Gastroesophageal sphincter (tissue), 4 donors: ENCODE data around the gene TGFA. TPM values are rescaled to one million over a fixed set of nuclear protein-coding genes. Genes with fewer than 3 reads are reported as not detected.
A peak's percentile ranks its signal among the peaks of the same experiment; 100 is the strongest.

Experiments
- ATAC-seq: fragments of 150-250 bp; one replicate; pipeline ENCODE4 v1.9.1; 2016; ENCODE audit warnings: mild to moderate bottlenecking, moderate library complexity
- H3K27ac ChIP-seq, 4 donors: fragments of 200-600 bp; sonication (generic) in 3 of 4; 1 replicate in 3 of 4; 2 replicates in 1 of 4; pipeline ENCODE4 v1.5.1; 2016 to 2019
- H3K27me3 ChIP-seq: fragments of 200-600 bp; sonication (generic); one replicate; pipeline ENCODE4 v1.5.1; 2019
- H3K36me3 ChIP-seq, 2 donors: fragments of 200-600 bp; sonication (generic); one replicate each; pipeline ENCODE4 v1.5.1; 2019; ENCODE audit warnings: control low read depth in 1 of 2
- H3K4me1 ChIP-seq, 3 donors: fragments of 200-600 bp; sonication (generic); 1 replicate in 2 of 3; 2 replicates in 1 of 3; pipeline ENCODE4 v1.5.1; 2016 to 2019; ENCODE audit warnings: control low read depth in 2 of 3
- H3K4me3 ChIP-seq, 2 donors: fragments of 200-600 bp; sonication (generic); one replicate each; pipeline ENCODE4 v1.5.1; 2019; ENCODE audit warnings: mild to moderate bottlenecking in 1 of 2, moderate library complexity in 1 of 2
- H3K9me3 ChIP-seq, 3 donors: fragments of 200-600 bp; sonication (generic); one replicate each; pipeline ENCODE4 v1.5.1; 2017 to 2019; ENCODE audit warnings: control low read depth in 2 of 3
- CTCF ChIP-seq, 4 experiments: fragments of 200-600 bp in 2 of 4; fragments of 450-650 bp in 2 of 4; sonication (generic) in 1 of 4; IDR thresholded peaks; one replicate each; pipeline ENCODE4 v1.5.1; 2017 to 2019; ENCODE audit warnings: antibody characterized with exemption in 4 of 4, mild to moderate bottlenecking in 2 of 4, moderate library complexity in 2 of 4
- EP300 ChIP-seq: sonication (generic); formaldehyde crosslinking; IDR thresholded peaks from one replicate; pipeline ENCODE4 v1.6.1; 2017; ENCODE audit warnings: antibody characterized with exemption, mild to moderate bottlenecking
- POLR2A ChIP-seq, 2 donors: fragments of 450-650 bp; IDR thresholded peaks; one replicate each; pipeline ENCODE4 v1.6.1; 2017; ENCODE audit warnings: antibody characterized with exemption in 2 of 2, mild to moderate bottlenecking in 2 of 2, moderate library complexity in 1 of 2
- POLR2AphosphoS5 ChIP-seq: sonication (generic); formaldehyde crosslinking; IDR thresholded peaks from one replicate; pipeline ENCODE4 v1.6.1; 2017; ENCODE audit warnings: antibody characterized with exemption
- WGBS, 2 donors: methylation state at CpG; one replicate each; pipeline ENCODE4 v1.1.5; 2018; ENCODE audit warnings: low coverage in 1 of 2; 5-methylcytosine and 5-hydroxymethylcytosine counted together
- total RNA-seq, 4 donors: library from RNA; depleted of rRNA; stranded (reverse); fragments of >200 nt; gene quantifications; one replicate each; pipeline ENCODE4 v1.1.0, GENCODE V29; 2016

Gene TGFA
- total RNA-seq, 4 donors from 2014 or later: 0.31 to 5.0 (median 1.6) TPM

DNA sequence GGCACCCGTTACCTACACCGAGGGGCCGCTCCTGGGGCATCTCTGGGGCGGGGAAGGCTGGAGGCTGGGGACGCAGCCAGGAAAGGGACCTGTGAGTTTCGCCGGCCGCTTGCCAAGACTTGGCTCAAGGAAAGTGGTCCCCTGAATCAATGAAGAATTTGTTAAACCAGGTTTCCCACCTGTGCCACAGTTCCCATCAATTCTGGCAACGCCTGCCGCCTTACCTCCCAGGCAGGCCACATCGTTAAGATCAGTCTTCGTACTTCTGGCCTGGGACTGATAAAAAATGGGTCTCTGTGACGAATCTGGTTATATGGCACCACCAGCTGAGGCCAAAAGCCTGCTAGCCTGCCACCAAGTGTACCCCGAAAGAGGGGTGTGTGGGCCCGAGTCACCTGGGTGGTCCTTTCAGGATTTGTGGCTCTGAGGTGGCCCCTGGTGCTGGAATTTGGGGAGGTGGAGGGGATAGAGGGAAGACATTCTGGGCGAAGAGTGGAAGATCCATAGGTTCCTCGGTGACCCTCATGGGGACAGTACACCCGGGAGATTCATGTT is 789 bp upstream of the TGFA start:
- Histone ChIP-seq H3K4me3 (peak overlapping the region; percentile 45 to 83), H3K9me3 (no peaks in the 10 kb centered on the region), H3K4me1 (peaks cover 0 to 26% (median 11%) of the 10 kb centered on the region in 3 donors), H3K36me3 (no peaks in the 10 kb centered on the region), H3K27ac (peak overlapping the region in 3 of 4 donors; percentile 46 to 58 (median 51)), H3K27me3 (peaks cover 92% of the 10 kb centered on the region)
- no peak for TF ChIP-seq POLR2AphosphoS5
- TF ChIP-seq EP300: no peak
- TF ChIP-seq POLR2A (IDR thresholded peaks at IDR 0.05): no peak
- no peak for TF ChIP-seq CTCF (IDR thresholded peaks at IDR 0.05)
- ATAC-seq: no peak
- WGBS, 2 donors: 20 to 74% methylated on average over 1 to 3 of the region's 18 CpGs

DNA sequence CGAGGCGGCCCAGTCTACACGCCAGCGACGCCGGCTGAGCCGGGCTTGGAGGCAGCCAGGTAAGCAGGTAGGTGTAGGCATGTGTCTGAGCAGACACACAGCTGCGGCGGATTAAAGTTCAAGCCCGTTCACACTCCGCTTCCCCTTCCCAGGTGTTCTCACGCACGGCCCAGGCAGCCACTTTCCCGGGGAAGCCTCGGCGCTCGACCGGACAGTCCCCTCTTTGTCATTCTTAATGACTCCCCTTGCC is 367 bp downstream of the TGFA start:
- Histone ChIP-seq H3K27ac (peak overlapping the region in 1 of 4 donors; percentile 58), H3K9me3 (no peaks in the 10 kb centered on the region), H3K36me3 (no peaks in the 10 kb centered on the region), H3K4me1 (peaks cover 0 to 26% (median 11%) of the 10 kb centered on the region in 3 donors), H3K27me3 (peaks cover 85% of the 10 kb centered on the region), H3K4me3 (peak overlapping the region; percentile 45 to 83)
- TF ChIP-seq EP300 (no peak), POLR2A (IDR thresholded peaks at IDR 0.05) (no peak), POLR2AphosphoS5 (no peak), CTCF (IDR thresholded peaks at IDR 0.05) (no peak)
- WGBS, 2 donors: 0% methylated on average over 2 to 4 of the region's 18 CpGs
- ATAC-seq: no peak

DNA sequence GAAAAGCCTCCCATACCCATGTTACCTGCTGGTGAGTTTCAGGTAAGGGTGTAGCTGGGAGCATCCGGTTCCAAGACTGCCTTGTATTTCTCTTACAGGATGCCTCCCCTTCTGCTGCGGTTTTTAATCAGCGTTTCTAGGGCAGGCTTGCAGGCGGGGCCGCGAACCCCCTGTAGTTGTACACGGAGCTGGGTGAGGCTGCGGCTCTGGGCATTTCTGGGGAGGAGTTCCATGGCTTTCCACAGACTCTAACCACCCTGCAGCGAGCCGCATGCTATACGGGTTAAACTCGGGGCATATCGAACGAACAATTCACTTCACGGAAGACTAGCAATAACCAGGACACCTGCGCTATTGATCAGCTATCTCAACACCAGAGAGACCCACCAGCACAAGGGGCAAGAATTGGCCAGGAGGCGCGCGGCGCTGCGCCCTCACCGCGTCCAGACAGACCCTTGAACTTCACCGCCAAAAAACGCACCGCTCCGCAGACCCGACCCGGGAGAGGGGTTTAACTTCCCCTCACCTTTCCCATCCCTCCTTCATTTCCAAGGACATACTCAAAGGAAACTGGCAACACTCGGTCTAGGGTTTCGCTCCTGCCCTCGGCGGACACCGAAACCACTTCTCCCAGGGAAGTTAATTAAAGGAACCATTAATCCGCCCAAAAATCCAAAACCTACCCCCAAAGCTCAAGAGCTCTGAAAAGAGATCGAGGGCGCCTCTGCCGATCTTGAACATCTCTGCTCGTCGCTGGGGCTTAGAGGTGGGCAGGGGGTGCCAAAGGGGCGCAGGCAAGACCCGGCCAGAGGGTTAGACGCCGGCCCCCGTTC is 909 bp downstream of the TGFA start:
- TF ChIP-seq CTCF (IDR thresholded peaks at IDR 0.05): no peak
- no peak for TF ChIP-seq POLR2A (IDR thresholded peaks at IDR 0.05)
- TF ChIP-seq EP300: no peak
- Histone ChIP-seq H3K9me3 (no peaks in the 10 kb centered on the region), H3K36me3 (no peaks in the 10 kb centered on the region), H3K27ac (peak overlapping the region in 1 of 4 donors; percentile 58), H3K4me1 (peaks cover 0 to 26% (median 11%) of the 10 kb centered on the region in 3 donors), H3K4me3 (peak overlapping the region; percentile 45 to 83), H3K27me3 (peaks cover 83% of the 10 kb centered on the region)
- WGBS, 2 donors: 3 to 11% methylated on average over 6 to 14 of the region's 45 CpGs
- ATAC-seq: no peak

GRCh38 chr2:70551167-70551566 is 2.5 kb downstream of the TGFA start:
- ATAC-seq: no peak
- H3K27ac ChIP-seq: no peak overlapping the region
- peaks cover 76% of the 10 kb centered on the region for H3K27me3 ChIP-seq
- no peaks in the 10 kb centered on the region for H3K9me3 ChIP-seq
- no peaks in the 10 kb centered on the region for H3K36me3 ChIP-seq
- TF ChIP-seq EP300: no peak
- TF ChIP-seq POLR2A (IDR thresholded peaks at IDR 0.05): no peak
- no peak for TF ChIP-seq CTCF (IDR thresholded peaks at IDR 0.05)
- no peak for TF ChIP-seq POLR2AphosphoS5
- peaks cover 0 to 26% (median 11%) of the 10 kb centered on the region in 3 donors for H3K4me1 ChIP-seq
- 47 to 49% methylated on average over 6 to 7 of the region's 7 CpGs for WGBS, 2 donors
- no peak overlapping the region for H3K4me3 ChIP-seq

- H3K27ac ChIP-seq: no peak overlapping the region
- TF ChIP-seq POLR2A (IDR thresholded peaks at IDR 0.05) (no peak), POLR2AphosphoS5 (no peak), EP300 (no peak), CTCF (IDR thresholded peaks at IDR 0.05) (no peak)
- WGBS, 2 donors: 82 to 90% methylated on average over 7 of the region's 7 CpGs
- H3K27me3 ChIP-seq: peaks cover 69% of the 10 kb centered on the region
- ATAC-seq: no peak
- no peak overlapping the region for H3K4me3 ChIP-seq
- no peaks in the 10 kb centered on the region for H3K36me3 ChIP-seq
- H3K9me3 ChIP-seq: no peaks in the 10 kb centered on the region
- H3K4me1 ChIP-seq: peaks cover 0 to 26% (median 11%) of the 10 kb centered on the region in 3 donors
These were observed 3.7 kb downstream of the TGFA start for GRCh38 chr2:70549962-70550361.
